Measurements from ENCODE around the gene KBTBD4.

DNA sequence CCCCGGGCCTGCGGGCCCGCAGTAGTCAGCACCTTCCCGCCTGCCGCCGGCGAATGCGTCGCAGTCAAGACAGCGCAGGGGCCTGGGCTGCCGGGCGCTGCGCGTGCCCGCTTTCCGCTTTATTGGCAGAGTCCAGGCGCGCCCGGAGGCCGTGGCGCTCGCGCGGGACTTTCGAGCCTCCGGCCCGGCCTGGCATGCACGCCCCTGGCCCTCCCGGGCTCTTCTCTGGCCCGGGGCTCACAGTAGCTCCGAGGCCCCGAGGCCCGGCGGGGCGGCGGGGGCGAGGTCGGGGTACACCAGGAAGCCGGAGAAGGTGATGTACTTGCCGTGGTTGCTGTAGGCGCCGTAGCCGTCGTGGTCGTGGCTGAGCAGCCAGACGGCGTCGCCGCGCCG lies 10.8 kb upstream of the KBTBD4 start:
- TF ChIP-seq POLR2AphosphoS5 (IDR thresholded peaks at IDR 0.05) (no peak), POLR2A (IDR thresholded peaks at IDR 0.05) (no peak)

All from prostate gland (tissue), 1 donor.